HG02870 (cell line): ENCODE data around the gene SNX30.
A peak's percentile ranks its signal among the peaks of the same experiment; 100 is the strongest.
"Not testable (repeated sequence)": the region's sequence is repeated elsewhere in the genome, so short reads cannot be mapped to it uniquely, and the experiment has no call there.

Experiments used
- ATAC-seq: cut with Tn5 transposase; IDR thresholded peaks from one replicate; pipeline ENCODE4 v1.9.1; 2021; ENCODE audit warnings: mild to moderate bottlenecking, moderate library complexity; ENCODE audit not compliant: unreplicated experiment

Gene SNX30, protein sequence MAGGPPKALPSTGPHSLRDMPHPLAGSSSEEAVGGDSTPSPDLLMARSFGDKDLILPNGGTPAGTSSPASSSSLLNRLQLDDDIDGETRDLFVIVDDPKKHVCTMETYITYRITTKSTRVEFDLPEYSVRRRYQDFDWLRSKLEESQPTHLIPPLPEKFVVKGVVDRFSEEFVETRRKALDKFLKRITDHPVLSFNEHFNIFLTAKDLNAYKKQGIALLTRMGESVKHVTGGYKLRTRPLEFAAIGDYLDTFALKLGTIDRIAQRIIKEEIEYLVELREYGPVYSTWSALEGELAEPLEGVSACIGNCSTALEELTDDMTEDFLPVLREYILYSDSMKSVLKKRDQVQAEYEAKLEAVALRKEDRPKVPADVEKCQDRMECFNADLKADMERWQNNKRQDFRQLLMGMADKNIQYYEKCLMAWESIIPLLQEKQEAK

DNA sequence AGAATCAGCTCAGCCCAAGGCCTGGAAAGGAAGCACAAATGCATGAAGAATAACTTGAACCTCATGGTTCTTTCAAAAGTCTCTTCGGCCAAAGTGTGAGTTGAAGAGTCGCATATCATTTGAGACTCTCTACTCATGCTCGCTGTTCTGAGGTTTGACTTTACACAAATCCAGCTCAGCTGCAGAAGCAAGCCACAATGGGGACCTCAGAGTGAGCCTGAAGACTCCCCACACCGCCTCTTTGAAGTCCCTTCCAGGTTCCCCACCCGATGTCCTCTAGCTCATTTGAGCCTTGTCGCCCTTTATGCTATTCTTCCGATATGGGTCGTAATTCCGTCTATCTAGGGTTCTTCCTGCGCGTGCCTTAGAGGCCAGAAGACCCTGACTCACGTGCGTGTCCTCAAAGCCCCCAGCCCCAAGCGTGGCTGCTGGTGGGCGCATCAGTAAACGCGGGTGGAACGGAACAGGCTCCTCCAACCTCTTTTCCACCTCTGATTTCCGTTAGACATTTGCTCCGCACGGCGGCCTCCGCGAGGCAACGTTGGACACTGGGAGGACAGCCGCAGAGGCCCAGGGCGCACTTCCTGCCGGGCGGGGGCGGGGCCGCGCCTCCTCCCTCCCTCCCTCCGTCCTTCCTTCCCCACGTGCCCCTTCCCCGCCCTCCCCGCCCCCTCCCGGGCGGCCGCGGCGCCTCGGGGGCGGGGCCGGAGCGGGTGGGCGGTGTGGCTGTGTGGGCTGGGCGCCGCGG is at the start of gene SNX30:
Gene SNX30 (plus strand): TSS at position 745 of the 748 bp plus-strand sequence. CDS start 242 bp downstream, outside the sequence.
- peak; percentile 60 for ATAC-seq

DNA sequence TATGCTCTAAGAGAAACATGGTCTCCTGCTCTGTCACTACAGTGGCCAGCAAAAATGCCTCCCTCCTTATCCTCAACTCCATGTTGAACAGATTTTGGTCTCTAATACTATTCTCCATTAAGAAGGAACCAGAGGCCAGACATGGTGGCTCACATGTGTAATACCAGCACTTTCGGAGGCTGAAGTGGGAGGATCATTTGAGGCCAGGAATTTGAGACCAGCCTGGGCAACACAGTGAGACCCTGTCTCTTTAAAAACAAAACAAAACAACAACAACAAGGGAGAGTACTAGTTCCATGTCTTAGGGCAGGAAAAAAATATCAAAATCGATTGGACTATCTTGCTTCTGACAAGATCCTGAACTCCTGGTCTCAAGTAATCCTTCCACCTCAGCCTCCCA is 47.3 kb upstream of the SNX30 start:
- no peak for ATAC-seq

DNA sequence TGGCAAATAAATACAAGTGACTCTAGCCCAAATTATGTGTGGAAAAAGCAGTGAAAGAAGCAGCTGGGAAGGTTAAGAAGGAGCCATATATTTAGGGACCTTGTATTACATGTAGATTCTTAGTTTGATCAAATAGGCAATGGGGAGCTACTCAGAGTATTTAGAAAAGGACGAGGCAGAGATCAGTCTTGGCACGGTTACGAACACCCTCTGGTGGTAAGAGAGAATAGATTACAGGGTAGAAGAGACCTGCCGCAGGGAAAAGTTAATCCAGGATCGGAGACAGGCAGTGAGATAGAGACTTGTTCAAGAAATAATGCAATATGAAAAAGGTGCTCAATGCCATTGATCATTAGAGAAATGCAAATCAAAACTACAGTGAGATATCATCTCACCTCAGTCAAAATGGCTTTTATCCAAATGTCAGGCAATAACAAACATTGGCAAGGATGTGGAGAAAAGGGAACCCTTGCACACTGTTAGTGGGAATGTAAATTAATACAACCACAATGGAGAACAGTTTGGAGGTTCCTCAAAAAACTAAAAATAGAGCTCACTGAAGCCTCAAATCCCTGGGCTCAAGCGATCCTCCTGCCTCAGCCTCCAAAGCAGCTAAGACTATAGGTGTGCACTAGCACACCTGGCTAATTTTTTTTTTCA is 44.7 kb upstream of the SNX30 start:
- no peak for ATAC-seq

DNA sequence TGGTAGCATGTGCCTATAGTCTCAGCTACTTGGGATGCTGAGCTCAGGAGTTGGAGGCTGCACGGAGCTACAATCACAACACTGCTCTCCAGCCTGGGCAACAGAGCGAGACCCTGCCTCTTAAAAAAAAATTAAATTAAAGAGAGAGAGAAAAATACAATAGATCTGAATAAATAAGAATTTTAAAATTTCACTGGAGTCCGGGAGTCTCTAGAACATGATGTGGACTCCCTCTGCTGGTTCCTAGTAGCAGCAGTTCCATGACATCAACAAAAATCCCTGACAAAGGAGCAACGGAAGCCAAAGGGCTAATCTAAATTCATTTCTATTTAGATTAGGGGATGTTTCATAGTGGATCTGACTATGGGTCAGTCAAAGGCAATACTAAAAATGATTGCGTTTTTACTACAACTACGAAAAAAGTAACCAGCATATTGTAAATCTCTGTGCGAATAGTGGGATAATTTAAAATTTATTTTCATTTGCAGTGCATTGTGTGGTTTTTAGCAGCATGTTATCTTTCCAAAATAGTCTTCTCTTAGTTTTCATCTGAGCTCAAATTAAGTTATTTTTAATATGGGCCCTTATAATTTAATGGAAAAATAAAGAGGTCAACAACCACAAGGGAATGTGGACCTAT is 39.4 kb upstream of the SNX30 start:
- ATAC-seq, result no peak

DNA sequence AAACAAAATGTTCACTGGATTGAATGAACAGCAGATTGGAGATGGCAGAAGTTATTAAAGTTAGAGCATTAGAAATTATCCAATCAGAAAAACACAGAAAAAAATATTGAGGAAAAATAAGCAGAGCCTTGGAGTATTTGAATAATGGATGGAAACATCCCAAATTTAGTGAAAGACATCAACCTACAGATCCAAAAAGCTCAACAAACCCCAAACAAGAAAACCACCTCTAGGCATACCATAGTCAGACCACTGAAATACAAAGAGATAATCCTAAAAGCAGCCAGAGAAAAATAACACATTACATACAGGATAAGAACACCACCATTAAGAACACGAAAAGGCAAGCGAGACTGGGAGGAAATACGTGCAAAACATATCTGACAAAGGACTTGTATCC is 37.9 kb upstream of the SNX30 start:
- ATAC-seq, result no peak

DNA sequence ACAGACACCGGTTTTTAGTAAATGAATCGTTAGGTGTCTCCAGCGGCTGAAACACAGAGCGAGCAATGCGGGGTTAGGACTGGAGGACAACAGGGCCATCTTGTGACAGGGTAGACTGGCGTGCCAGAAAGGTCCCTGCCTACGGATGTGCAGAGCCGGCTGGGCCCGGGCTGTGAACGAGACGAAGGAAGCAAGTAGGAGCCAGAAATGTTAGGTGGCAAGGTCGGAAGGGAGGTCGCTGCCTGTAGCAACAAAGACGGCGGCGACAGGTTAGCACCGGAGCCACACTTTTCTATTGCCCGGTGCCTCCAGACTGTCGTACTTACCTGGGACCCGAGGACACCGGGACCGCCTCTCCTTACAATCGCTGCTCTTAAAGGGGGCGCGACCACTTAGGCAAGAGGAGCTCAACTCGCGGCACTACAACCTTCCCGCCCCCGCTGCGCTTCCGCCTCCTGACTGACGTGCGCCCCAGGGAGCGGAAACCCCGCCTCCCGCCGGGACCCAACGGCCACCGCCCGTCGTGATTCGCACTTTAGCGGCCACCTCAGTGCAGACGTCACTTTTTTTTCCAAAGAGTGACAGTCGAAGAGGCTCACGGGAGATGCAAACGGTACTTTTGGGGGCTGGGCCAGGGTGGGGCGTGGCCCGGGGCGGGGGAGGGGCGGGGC is 32.8 kb upstream of the SNX30 start, which contains the start of gene INIP:
Gene INIP (minus strand): TSS at position 457 of the 671 bp plus-strand sequence. CDS start 1,632 bp downstream, outside the sequence.
- peak; percentile 87 for ATAC-seq

DNA sequence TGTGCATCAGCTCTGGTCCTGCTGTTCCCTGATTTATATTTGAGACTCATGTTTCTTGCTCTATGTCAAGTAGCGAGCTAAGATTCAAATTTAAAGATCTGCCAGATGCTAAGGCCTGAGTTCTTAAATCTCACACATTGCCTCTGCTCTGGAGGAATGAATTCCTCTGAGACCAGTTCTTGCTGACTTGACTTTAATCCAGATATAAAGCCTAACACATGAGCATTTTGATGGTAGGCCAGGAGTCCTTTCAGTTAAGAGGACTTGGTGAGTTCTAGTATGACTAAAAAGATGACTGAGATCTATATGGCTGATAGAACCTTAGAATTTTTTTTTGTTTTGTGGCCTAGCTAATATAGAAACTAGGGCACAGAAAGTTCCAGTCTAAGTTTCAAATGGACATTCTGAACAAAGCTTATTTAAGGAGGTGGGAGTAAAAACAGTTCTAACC is 31.3 kb upstream of the SNX30 start:
- ATAC-seq, result no peak

DNA sequence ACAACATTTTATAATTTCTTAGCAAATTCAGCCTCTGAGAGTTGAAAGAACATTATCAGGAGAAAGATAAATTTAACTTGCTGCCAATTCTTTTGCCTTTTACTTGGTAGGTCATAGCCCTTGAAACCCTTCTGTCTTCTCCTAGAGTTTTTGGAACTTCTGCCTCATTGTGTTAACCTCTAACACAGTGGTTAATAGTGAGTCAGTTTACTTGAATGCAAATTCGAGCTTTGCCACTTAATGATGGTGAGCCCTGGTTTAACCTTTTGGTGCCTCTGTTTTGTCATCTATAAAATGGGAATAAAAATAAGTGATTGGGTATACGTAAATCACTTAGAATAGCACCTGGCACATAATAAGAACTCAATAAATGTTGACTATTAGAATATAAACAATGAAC is 30.9 kb upstream of the SNX30 start:
- ATAC-seq, result no peak

DNA sequence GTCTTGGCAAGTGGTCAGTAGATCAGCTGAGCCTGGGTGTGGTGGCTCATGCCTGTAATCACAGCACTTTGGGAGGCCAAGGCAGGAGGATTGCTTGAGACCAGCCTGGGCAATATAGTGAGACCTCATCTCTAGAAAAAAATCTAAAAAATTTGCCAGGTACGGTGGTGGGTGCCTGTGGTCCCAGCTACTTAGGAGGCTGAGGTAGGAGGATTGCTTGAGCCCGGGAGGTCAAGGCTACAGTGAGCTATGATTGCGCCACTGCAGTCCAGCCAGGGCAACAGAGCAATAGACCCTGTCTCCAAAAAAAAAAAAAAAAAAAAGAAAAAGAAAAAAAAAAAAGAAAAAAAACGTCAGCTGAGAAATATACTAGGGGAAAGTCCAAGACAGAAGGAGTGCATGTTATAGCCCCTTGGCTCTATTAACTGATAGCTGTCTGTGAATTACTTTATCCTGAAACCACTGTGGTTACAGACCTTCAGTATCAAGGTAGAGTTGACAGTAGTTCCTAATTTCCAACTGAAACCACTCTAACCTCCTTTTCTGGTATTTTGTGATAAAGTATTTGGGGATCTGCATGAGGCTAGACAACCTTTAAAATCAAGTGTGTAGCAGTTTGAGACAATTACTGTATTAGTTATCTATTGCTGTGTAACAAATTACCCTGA is 30.3 kb upstream of the SNX30 start:
- ATAC-seq, result no peak

DNA sequence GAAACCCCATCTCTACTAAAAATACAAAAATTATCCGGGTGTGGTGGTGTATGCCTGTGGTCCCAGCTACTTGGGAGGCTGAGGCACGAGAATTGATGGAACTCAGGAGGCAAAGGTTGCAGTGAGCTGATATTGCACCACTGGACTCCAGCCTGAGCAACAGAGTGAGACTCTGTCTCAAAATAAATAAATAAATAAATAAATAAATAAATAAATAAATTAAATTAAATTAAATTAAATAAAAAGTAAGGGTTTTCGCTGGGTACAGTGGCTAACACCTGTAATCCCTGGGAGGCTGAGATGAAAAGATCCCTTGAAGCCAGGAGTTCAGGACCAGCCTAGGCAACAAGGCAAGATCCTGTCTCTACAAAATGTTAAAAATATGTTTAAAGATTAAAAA is 27.8 kb upstream of the SNX30 start:
- not testable (repeated sequence) for ATAC-seq

DNA sequence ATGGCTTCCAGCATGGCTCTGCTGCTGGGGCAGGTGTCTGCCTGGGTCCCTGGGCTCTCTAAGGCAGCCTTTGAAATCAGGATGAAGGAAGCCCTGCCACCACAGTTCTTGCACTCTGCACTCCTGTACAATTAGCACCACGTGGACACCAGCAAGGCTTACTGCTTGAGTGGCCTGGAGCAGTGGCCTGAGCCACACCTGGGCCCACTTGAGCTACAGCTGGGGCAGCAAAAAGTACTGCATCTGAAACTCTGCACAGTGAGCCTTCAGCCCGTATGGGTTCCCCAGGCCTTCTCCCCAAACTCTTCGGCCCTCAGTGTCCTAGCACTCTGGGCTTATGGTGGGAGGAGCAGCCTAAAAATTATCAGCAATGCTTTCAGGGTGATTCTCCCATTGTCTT is 24.6 kb upstream of the SNX30 start:
- ATAC-seq, result no peak

DNA sequence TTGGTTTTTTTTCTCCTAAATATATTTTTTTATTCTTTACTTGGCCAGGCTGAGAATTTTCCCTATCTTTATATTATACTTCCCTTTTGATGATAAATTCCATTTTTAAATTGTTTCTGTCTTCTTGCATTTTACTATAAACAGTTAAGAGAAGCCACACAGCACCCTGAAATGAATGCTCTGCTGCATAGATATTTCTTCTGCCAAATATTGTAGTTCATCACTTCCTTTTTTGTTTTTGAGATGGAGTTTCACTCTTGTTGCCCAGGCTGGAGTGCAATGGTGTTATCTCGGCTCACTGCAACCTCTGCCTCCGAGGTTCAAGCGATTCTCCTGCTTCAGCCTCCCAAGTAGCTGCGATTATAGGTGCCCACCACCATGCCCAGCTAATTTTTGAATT is 24.1 kb upstream of the SNX30 start:
- ATAC-seq, result peak; percentile 68

DNA sequence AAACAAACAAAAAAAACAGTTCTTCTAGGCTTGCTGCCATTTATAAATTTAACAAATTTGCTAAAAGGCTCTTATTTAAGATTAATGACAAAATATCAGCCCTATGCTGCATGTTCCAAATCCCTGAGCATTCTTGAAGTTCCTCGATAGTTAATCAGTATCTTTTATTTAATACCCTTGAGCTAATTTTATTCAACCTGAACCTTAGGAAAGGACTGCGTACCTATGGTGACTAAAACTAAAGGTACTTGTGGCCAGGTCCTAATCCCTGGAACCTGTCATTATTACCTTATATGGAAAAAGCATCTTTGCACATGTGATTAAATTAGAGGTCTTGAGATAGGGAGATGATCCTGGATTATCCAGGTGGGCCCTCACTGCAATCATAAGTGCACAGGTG is 22.2 kb upstream of the SNX30 start:
- ATAC-seq, result no peak

DNA sequence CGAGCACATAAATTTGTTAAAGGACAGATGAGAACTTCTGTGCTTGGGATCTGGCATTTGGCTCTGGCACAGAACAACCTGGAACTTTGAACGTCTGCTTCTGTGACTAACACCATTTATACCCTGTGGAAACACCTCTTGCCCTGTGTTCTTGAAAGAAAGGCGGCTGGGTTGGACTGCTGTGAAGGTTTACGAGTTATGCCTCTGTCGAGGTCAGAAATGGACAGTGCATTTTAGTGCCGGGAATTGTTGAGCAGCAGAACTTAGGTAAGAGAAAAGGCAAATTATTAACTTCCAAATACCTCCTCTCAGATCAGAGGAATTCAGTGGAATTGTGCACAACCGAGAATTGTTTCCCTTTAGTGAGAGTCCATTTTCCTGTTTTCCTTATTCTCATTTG is 18.6 kb upstream of the SNX30 start:
- no peak for ATAC-seq

DNA sequence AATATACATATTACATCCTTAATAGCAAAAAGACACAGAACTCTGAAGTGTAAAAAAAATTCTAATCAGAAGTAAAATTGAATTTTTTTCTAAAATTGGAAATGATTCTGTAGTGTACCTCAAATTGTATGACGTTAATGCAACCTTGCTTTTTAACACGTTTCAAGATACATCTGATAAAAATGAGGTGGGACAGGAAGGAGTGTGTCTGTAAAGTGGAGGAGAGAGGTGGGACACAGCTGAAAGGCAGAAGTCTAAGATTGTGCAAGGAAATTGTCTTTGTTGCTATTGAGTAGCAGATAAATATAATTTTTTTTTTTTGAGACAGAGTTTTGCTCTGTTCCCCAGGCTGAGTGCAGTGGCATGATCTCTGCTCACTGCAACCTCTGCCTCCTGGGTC is 15.7 kb upstream of the SNX30 start:
- ATAC-seq, result no peak

DNA sequence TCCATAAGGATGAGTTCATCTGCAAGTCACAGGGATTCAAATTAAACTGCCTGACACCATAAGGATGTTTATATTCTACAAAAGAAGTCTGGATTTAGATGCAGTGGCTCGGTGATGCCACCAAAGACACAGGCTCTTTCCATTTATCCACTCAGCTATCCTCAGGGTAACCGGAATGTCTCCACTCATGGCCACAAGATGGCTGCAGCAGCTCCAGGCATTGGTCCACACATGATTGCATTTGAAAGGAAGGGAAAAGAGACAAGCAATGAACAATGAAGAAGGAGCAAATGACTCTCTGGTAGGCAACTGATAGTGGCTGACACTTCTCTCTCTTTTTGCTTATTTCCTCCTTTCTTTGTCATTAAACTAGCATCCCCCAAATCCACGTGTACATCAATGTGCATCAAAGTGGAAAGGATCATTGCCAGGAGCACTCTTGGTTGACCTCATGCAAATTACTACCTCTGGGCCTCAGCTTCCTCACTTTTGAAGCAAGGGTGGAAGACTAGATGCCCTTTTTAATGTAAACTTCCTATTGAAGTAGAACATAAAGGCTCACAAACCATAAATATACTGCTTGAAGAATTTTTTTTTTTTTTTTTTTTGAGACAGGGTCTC is 7.2 kb upstream of the SNX30 start:
- no peak for ATAC-seq

DNA sequence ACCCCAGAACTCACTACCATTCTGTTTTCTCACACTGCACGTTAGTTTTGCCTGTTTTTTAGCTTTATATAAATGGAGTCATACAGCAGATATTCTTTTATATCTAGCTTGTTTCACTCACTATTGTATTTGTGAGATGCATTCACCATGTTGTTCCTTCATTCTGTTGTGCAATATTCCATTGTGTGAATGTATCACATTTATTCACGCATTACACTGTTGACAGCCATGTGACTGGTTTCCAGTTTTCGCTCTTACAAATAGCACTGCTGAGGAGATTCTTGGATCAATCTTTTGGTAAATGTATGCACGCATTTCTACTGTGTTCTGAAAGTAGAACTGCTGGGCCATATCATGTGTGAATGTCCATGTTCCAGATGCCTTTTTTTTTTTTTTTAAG is 6.4 kb upstream of the SNX30 start:
- ATAC-seq, result no peak

DNA sequence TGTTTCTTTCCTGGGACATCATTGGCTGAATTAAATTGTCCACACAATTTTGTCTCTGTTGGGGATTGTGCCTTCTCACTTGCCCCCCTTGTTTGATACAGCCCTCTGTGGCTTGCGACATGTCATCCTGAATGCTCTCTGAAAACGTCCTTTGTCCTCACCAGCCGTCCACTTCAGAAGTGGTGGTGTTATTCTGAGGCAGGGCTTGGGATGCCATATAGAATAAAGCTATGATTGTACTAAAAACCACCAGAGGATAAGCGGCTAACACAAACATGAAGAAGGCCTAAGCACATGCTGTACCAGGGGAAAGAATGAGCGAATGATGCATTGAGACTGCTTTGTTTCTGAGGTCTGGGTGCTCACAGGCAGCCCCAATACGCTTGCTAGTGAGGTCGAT is 3.5 kb upstream of the SNX30 start:
- no peak for ATAC-seq

DNA sequence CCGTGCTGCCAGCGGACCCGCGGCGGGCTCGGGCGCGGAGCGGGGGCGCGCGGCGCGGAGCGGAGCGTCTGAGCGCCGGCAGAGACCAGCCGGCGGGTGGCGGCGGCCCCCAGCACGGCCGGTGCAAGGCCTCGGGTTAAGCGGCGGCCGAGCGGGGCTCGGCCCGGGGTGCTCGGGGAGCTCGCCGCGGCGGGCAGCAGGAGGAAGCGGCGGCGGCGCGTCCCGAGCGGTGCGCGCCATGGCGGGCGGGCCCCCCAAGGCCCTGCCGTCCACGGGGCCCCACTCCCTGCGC is 150 bp downstream of the SNX30 start:
- ATAC-seq, result no peak
